ENCODE results near the gene ZNF138.

ZNF138 gene

GRCh38 chr7:64873517-64873916 lies 79.3 kb downstream of the ZNF138 start:
- no CpG with 5 or more reads among the region's 5 CpGs for WGBS, 2 donors (ENCODE audit: extremely low coverage in 2 of 2, insufficient read length in 2 of 2, insufficient replicate concordance in 1 of 2)
- Histone ChIP-seq H2BK5ac (ENCODE audit: low read length) (no peak overlapping the region), H3K36me3 (replicated peaks in 1 of 2; ENCODE audit: control insufficient read depth in 2 of 2, insufficient read depth in 2 of 2, low read length in 2 of 2) (no peaks in the 10 kb centered on the region), H3K18ac (ENCODE audit: low read length) (no peak overlapping the region), H3K23ac (ENCODE audit: low read depth, low read length, poor library complexity) (no peak overlapping the region), H3K79me1 (ENCODE audit: low read depth, low read length) (no peaks in the 10 kb centered on the region), H2AK5ac (ENCODE audit: low read depth, low read length) (no peak overlapping the region), H2BK15ac (ENCODE audit: low read length) (no peak overlapping the region), H3K27ac (replicated peaks; ENCODE audit: low read length) (no peak overlapping the region), H3K9me3 (replicated peaks in 1 of 2; ENCODE audit: control insufficient read depth in 2 of 2, insufficient read depth in 1 of 2, low read depth in 1 of 2, low read length in 2 of 2) (peaks cover 19 to 20% of the 10 kb centered on the region in 2 donors), H2BK120ac (ENCODE audit: low read depth, low read length) (no peak overlapping the region), H3K14ac (ENCODE audit: low read length) (no peak overlapping the region), H2AFZ (ENCODE audit: low read length) (no peak overlapping the region), H3K4me2 (ENCODE audit: insufficient read depth, low read length, poor library complexity, severe bottlenecking) (no peak overlapping the region), H4K8ac (ENCODE audit: low read depth, low read length) (no peak overlapping the region), H3K4me1 (ENCODE audit: control insufficient read depth in 2 of 2, insufficient read depth in 1 of 2, low read depth in 1 of 2, low read length in 2 of 2) (peaks cover 1 to 6% of the 10 kb centered on the region in 2 donors), H2BK12ac (ENCODE audit: low read length) (no peak overlapping the region), H3K27me3 (ENCODE audit: control insufficient read depth in 3 of 3, insufficient read depth in 3 of 3, low read depth in 1 of 3, low read length in 3 of 3) (peaks cover 0 to 25% (median 0%) of the 10 kb centered on the region in 3 experiments), H3K4ac (ENCODE audit: low read length) (no peak overlapping the region), H3K9ac (ENCODE audit: low read depth, low read length, poor library complexity) (no peak overlapping the region), H4K91ac (ENCODE audit: low read depth, low read length, poor library complexity) (no peak overlapping the region), H3K4me3 (ENCODE audit: low read length in 2 of 2) (no peak overlapping the region)
- no peak for DNase-seq (ENCODE audit: low spot score)

GRCh38 chr7:64874114-64874513 lies 79.9 kb downstream of the ZNF138 start:
- no peak overlapping the region for H3K14ac ChIP-seq (ENCODE audit: low read length)
- no peaks in the 10 kb centered on the region for H3K79me1 ChIP-seq (ENCODE audit: low read depth, low read length)
- no peak overlapping the region for H2AFZ ChIP-seq (ENCODE audit: low read length)
- DNase-seq (ENCODE audit: low spot score) = no peak
- no peak overlapping the region for H3K4me3 ChIP-seq (ENCODE audit: low read length in 2 of 2)
- WGBS, 2 donors (ENCODE audit: extremely low coverage in 2 of 2, insufficient read length in 2 of 2, insufficient replicate concordance in 1 of 2) = no CpG with 5 or more reads among the region's 10 CpGs
- no peak overlapping the region for H3K9ac ChIP-seq (ENCODE audit: low read depth, low read length, poor library complexity)
- no peak overlapping the region for H2BK15ac ChIP-seq (ENCODE audit: low read length)
- H3K4me2 ChIP-seq (ENCODE audit: insufficient read depth, low read length, poor library complexity, severe bottlenecking) = no peak overlapping the region
- H3K4ac ChIP-seq (ENCODE audit: low read length) = no peak overlapping the region
- H4K91ac ChIP-seq (ENCODE audit: low read depth, low read length, poor library complexity) = no peak overlapping the region
- H2AK5ac ChIP-seq (ENCODE audit: low read depth, low read length) = no peak overlapping the region
- H4K8ac ChIP-seq (ENCODE audit: low read depth, low read length) = no peak overlapping the region
- peaks cover 17 to 22% of the 10 kb centered on the region in 2 donors for H3K9me3 ChIP-seq (replicated peaks in 1 of 2; ENCODE audit: control insufficient read depth in 2 of 2, insufficient read depth in 1 of 2, low read depth in 1 of 2, low read length in 2 of 2)
- no peak overlapping the region for H2BK5ac ChIP-seq (ENCODE audit: low read length)
- H3K27me3 ChIP-seq (ENCODE audit: control insufficient read depth in 3 of 3, insufficient read depth in 3 of 3, low read depth in 1 of 3, low read length in 3 of 3) = peaks cover 0 to 25% (median 0%) of the 10 kb centered on the region in 3 experiments
- H2BK12ac ChIP-seq (ENCODE audit: low read length) = no peak overlapping the region
- H3K18ac ChIP-seq (ENCODE audit: low read length) = no peak overlapping the region
- H3K23ac ChIP-seq (ENCODE audit: low read depth, low read length, poor library complexity) = no peak overlapping the region
- peaks cover 1 to 6% of the 10 kb centered on the region in 2 donors for H3K4me1 ChIP-seq (ENCODE audit: control insufficient read depth in 2 of 2, insufficient read depth in 1 of 2, low read depth in 1 of 2, low read length in 2 of 2)
- no peak overlapping the region for H3K27ac ChIP-seq (replicated peaks; ENCODE audit: low read length)
- no peaks in the 10 kb centered on the region for H3K36me3 ChIP-seq (replicated peaks in 1 of 2; ENCODE audit: control insufficient read depth in 2 of 2, insufficient read depth in 2 of 2, low read length in 2 of 2)
- H2BK120ac ChIP-seq (ENCODE audit: low read depth, low read length) = no peak overlapping the region

- Histone ChIP-seq H2BK5ac (ENCODE audit: low read length) (no peak overlapping the region), H3K27ac (replicated peaks; ENCODE audit: low read length) (no peak overlapping the region)
Measured at GRCh38 chr7:64874562-64875250, 80.5 kb downstream of the ZNF138 start.

GRCh38 chr7:64875258-64875657 lies 81.0 kb downstream of the ZNF138 start:
- no peak overlapping the region for H2BK15ac ChIP-seq (ENCODE audit: low read length)
- H3K4me2 ChIP-seq (ENCODE audit: insufficient read depth, low read length, poor library complexity, severe bottlenecking) = no peak overlapping the region
- DNase-seq (ENCODE audit: low spot score) = no peak
- no peak overlapping the region for H3K4me3 ChIP-seq (ENCODE audit: low read length in 2 of 2)
- no CpG with 5 or more reads among the region's 18 CpGs for WGBS, 2 donors (ENCODE audit: extremely low coverage in 2 of 2, insufficient read length in 2 of 2, insufficient replicate concordance in 1 of 2)
- no peak overlapping the region for H3K23ac ChIP-seq (ENCODE audit: low read depth, low read length, poor library complexity)
- H2BK12ac ChIP-seq (ENCODE audit: low read length) = no peak overlapping the region
- H3K4ac ChIP-seq (ENCODE audit: low read length) = no peak overlapping the region
- peaks cover 15 to 24% of the 10 kb centered on the region in 2 donors for H3K9me3 ChIP-seq (replicated peaks in 1 of 2; ENCODE audit: control insufficient read depth in 2 of 2, insufficient read depth in 1 of 2, low read depth in 1 of 2, low read length in 2 of 2)
- H3K18ac ChIP-seq (ENCODE audit: low read length) = no peak overlapping the region
- no peak overlapping the region for H2BK120ac ChIP-seq (ENCODE audit: low read depth, low read length)
- H2AFZ ChIP-seq (ENCODE audit: low read length) = no peak overlapping the region
- H4K91ac ChIP-seq (ENCODE audit: low read depth, low read length, poor library complexity) = no peak overlapping the region
- no peak overlapping the region for H4K8ac ChIP-seq (ENCODE audit: low read depth, low read length)
- no peak overlapping the region for H3K27ac ChIP-seq (replicated peaks; ENCODE audit: low read length)
- H3K14ac ChIP-seq (ENCODE audit: low read length) = no peak overlapping the region
- peaks cover 0 to 25% (median 0%) of the 10 kb centered on the region in 3 experiments for H3K27me3 ChIP-seq (ENCODE audit: control insufficient read depth in 3 of 3, insufficient read depth in 3 of 3, low read depth in 1 of 3, low read length in 3 of 3)
- H3K36me3 ChIP-seq (replicated peaks in 1 of 2; ENCODE audit: control insufficient read depth in 2 of 2, insufficient read depth in 2 of 2, low read length in 2 of 2) = no peaks in the 10 kb centered on the region
- H2BK5ac ChIP-seq (ENCODE audit: low read length) = no peak overlapping the region
- no peaks in the 10 kb centered on the region for H3K79me1 ChIP-seq (ENCODE audit: low read depth, low read length)
- H3K4me1 ChIP-seq (ENCODE audit: control insufficient read depth in 2 of 2, insufficient read depth in 1 of 2, low read depth in 1 of 2, low read length in 2 of 2) = peaks cover 1 to 6% of the 10 kb centered on the region in 2 donors
- H3K9ac ChIP-seq (ENCODE audit: low read depth, low read length, poor library complexity) = no peak overlapping the region
- no peak overlapping the region for H2AK5ac ChIP-seq (ENCODE audit: low read depth, low read length)

More at GRCh38 chr7:64874562-64875250, 80.5 kb downstream of the ZNF138 start:
- WGBS, 2 donors (ENCODE audit: extremely low coverage in 2 of 2, insufficient read length in 2 of 2, insufficient replicate concordance in 1 of 2) = no CpG with 5 or more reads among the region's 23 CpGs
- Histone ChIP-seq H3K4ac (ENCODE audit: low read length) (no peak overlapping the region), H2BK15ac (ENCODE audit: low read length) (no peak overlapping the region), H3K4me3 (ENCODE audit: low read length in 2 of 2) (no peak overlapping the region), H3K4me1 (ENCODE audit: control insufficient read depth in 2 of 2, insufficient read depth in 1 of 2, low read depth in 1 of 2, low read length in 2 of 2) (peaks cover 1 to 6% of the 10 kb centered on the region in 2 donors), H3K9me3 (replicated peaks in 1 of 2; ENCODE audit: control insufficient read depth in 2 of 2, insufficient read depth in 1 of 2, low read depth in 1 of 2, low read length in 2 of 2) (peaks cover 18 to 22% of the 10 kb centered on the region in 2 donors), H3K4me2 (ENCODE audit: insufficient read depth, low read length, poor library complexity, severe bottlenecking) (no peak overlapping the region), H3K23ac (ENCODE audit: low read depth, low read length, poor library complexity) (peak overlapping the region; percentile 67), H2BK120ac (ENCODE audit: low read depth, low read length) (no peak overlapping the region), H3K14ac (ENCODE audit: low read length) (no peak overlapping the region), H3K36me3 (replicated peaks in 1 of 2; ENCODE audit: control insufficient read depth in 2 of 2, insufficient read depth in 2 of 2, low read length in 2 of 2) (no peaks in the 10 kb centered on the region), H4K8ac (ENCODE audit: low read depth, low read length) (no peak overlapping the region), H3K27me3 (ENCODE audit: control insufficient read depth in 3 of 3, insufficient read depth in 3 of 3, low read depth in 1 of 3, low read length in 3 of 3) (peaks cover 0 to 25% (median 0%) of the 10 kb centered on the region in 3 experiments), H2BK12ac (ENCODE audit: low read length) (peak overlapping the region; percentile 53), H3K18ac (ENCODE audit: low read length) (no peak overlapping the region), H2AFZ (ENCODE audit: low read length) (no peak overlapping the region), H2AK5ac (ENCODE audit: low read depth, low read length) (no peak overlapping the region), H4K91ac (ENCODE audit: low read depth, low read length, poor library complexity) (no peak overlapping the region), H3K79me1 (ENCODE audit: low read depth, low read length) (no peaks in the 10 kb centered on the region), H3K9ac (ENCODE audit: low read depth, low read length, poor library complexity) (no peak overlapping the region)
- DNase-seq (ENCODE audit: low spot score) = no peak

All from neuronal stem cell (in vitro differentiated cells).